ENCODE measurements around the gene DEFB127. TPM values are rescaled to one million over a fixed set of nuclear protein-coding genes. Genes with fewer than 3 reads are reported as not detected.
"Not testable (repeated sequence)": the region's sequence is repeated elsewhere in the genome, so short reads cannot be mapped to it uniquely, and the experiment has no call there.

The DEFB127 gene
- total RNA-seq, result not detected

DNA sequence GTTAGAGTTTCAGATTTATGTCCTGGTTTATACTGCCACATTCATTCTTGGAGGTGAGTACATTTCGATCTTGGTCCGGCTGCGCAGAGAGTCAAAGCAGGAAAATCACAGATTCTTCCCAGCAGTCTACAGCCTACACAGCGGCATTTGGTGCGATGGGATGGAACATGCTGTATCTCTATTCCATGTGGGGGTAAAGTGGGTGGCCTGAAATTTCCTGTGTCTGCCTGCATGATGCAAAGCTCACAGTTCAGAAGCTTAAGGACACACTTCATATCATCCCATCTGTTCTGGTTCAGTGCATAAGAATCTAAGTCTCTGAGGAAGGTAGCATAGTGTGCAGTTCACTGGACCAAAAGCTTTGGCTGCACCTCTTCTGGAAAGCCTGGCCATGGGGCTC, at the start of gene DEFB127:
Gene DEFB127 (plus strand): TSS at position 301 of the 400 bp plus-strand sequence. CDS start 91 bp downstream, at position 392.
- DNase-seq (ENCODE audit: low spot score), result no peak

- DNase-seq (ENCODE audit: low spot score), result no peak
Measured at GRCh38 chr20:112396-112795, 44.9 kb upstream of the DEFB127 start.

- DNase-seq (ENCODE audit: low spot score), result no peak
Measured at GRCh38 chr20:117518-117917, 39.7 kb upstream of the DEFB127 start.

DNA sequence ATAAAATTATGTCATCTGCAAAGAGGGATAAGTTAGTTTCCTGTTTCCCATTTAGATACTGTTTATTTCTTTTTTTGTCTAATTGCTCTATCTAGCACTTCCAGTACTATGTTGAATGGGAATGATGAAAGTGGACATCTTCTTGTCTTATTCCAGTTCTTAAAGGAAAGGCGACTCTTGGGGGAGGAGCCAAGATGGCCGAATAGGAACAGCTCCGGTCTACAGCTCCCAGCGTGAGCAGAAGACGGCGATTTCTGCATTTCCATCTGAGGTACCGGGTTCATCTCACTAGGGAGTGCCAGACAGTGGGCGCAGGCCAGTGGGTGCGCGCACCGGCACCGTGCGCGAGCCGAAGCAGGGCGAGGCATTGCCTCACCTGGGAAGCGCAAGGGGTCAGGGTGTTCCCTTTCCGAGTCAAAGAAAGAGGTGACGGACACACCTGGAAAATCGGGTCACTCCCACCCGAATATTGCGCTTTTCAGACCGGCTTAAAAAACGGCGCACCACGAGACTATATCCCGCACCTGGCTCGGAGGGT, 27.4 kb upstream of the DEFB127 start:
- not testable (repeated sequence) for DNase-seq (ENCODE audit: low spot score)

- no peak for DNase-seq (ENCODE audit: low spot score)
Measured at GRCh38 chr20:137668-138490, 19.4 kb upstream of the DEFB127 start.

GRCh38 chr20:142290-142689, 15.0 kb upstream of the DEFB127 start, which contains the start of gene DEFB126:
Gene DEFB126, plus strand, starts transcription at chr20:142590. Its CDS starts 39 bp downstream, at chr20:142629.
- DNase-seq (ENCODE audit: low spot score), result no peak

- DNase-seq (ENCODE audit: low spot score), result no peak
Measured at GRCh38 chr20:145877-146276, 11.4 kb upstream of the DEFB127 start.

- DNase-seq (ENCODE audit: low spot score), result no peak
Measured at GRCh38 chr20:152131-152530, 5.1 kb upstream of the DEFB127 start.

DNA sequence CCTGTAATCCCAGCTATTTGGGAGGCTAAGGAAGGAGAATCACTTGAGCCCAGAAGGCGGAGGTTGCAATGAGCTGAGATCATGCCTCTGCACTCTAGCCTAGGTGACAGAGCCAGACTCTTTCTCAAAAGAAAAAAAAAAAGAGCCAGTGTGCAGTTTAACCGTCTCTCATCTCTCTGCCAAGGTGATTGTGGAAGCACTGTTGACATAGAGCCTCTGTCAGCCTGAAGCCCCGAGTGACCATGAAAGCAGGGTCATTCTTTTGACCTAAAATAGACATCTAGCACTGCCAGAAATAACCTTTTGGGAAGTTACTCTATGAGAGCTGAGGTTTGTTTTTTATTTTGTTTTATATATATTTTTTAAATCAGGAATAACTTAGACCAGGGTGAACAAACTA, 7.4 kb downstream of the DEFB127 start:
- no peak for DNase-seq (ENCODE audit: low spot score)

DNA sequence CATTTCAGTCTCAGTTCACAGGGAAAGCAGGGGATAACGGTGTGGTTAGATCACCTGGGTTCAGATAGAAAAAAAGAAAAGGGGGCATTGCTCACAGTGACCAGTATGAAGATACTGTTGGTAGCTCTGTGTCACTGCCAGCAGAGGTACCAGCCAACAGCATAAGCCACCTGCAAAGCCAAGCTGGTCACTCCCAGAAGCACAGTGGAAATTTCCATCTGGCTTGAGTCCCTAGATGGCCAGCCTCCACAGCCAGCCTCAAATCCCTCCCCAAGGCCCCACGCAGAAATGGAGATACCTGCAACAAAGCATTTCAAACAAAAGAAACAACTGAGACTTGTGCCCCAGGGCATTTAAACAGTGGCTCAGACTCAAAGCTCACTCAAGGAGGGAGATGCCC, 11.6 kb downstream of the DEFB127 start:
- no peak for DNase-seq (ENCODE audit: low spot score)

DNA sequence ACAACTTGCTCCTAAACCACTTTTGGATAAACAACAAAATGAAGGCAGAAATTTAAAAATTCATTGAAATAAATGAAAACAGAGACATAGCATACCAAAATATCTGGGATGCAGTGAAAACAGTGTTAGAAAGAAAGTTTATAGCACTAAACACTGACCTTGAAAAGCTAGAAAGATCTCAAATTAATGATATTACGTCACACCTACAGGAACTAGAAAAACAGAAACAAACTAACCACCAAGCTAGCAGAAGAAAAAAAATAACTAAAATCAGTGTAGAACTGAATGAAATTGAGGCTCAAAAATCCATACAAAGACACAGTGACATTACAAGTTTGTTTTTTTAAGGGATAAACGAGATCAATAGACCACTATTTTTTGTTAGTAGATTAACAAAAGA, 27.0 kb downstream of the DEFB127 start:
- no peak for DNase-seq (ENCODE audit: low spot score)

- no peak for DNase-seq (ENCODE audit: low spot score)
Measured at GRCh38 chr20:187733-188132, 30.5 kb downstream of the DEFB127 start.

GRCh38 chr20:189611-190010, 32.4 kb downstream of the DEFB127 start, which contains the start of gene DEFB128:
Gene DEFB128, minus strand, starts transcription at chr20:189711. Its CDS starts 88 bp downstream, at chr20:189623.
- no peak for DNase-seq (ENCODE audit: low spot score)

- DNase-seq (ENCODE audit: low spot score), result no peak
Measured at GRCh38 chr20:198225-198624, 41.0 kb downstream of the DEFB127 start.

DNA sequence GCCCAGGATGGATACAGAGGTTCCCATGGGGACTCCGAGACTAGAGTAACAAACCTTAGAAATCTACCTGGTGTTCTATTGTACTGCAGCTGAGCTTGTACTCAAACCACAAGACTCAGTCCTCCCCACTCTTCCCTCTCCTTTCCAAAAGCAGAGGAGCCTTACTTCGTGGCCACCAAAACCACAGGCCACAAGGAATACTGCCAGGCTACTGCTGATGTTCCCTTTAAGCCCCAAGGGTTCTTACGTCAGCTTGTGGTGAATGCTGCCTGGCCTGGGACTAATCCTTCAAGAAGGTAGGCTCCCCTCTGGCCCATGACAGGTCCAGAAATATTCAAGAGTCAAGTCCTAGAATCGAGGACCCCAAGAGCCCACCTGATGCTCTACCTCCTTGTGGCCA, 42.7 kb downstream of the DEFB127 start:
- no peak for DNase-seq (ENCODE audit: low spot score)

- not testable (repeated sequence) for DNase-seq (ENCODE audit: low spot score)
Measured at GRCh38 chr20:203630-204029, 46.4 kb downstream of the DEFB127 start.

Other genes starting within 250 kb of the DEFB127 start
- not detected for gene DEFB125, start 69.8 kb upstream of the DEFB127 start, total RNA-seq
- not detected for gene DEFB126, start 14.9 kb upstream of the DEFB127 start, total RNA-seq
- gene DEFB128, start 32.3 kb downstream of the DEFB127 start, total RNA-seq, result not detected
- not detected for gene DEFB129, start 69.8 kb downstream of the DEFB127 start, total RNA-seq
- not detected for gene DEFB132, start 100.3 kb downstream of the DEFB127 start, total RNA-seq
- 10.4 TPM for gene C20orf96, start 133.3 kb downstream of the DEFB127 start, total RNA-seq
- 16.0 TPM for gene ZCCHC3, start 140.1 kb downstream of the DEFB127 start, total RNA-seq
- gene SOX12, start 168.1 kb downstream of the DEFB127 start, total RNA-seq, result 7.4 TPM
- gene NRSN2, start 189.7 kb downstream of the DEFB127 start, total RNA-seq, result 31.4 TPM
- 28.1 TPM for gene TRIB3, start 223.3 kb downstream of the DEFB127 start, total RNA-seq